PC-3 (cell line): ENCODE data around the gene TUBGCP5. TPM values are rescaled to one million over a fixed set of nuclear protein-coding genes. Genes with fewer than 3 reads are reported as not detected.

Experiments used
- ATAC-seq: fragments of 200-7000 bp; cut with Tn5 transposase; 2 replicates; pipeline ENCODE4 v1.9.1; 2020; ENCODE audit warnings: mild to moderate bottlenecking, moderate library complexity
- BruUV-seq: library from RNA; stranded (reverse); fragments of 400-500 nt; replicated peaks from 2 replicates; lab custom pipeline; 2021; lab: Mats Ljungman, UMichigan
- CTCF ChIA-PET: fragments of 300-600 bp; sonication (Branson Sonifier 250); formaldehyde crosslinking; loops from one replicate; lab custom pipeline; 2022; ENCODE audit warnings: antibody characterized with exemption; lab: Charles Lee
- POLR2A ChIA-PET: fragments of 300-600 bp; sonication (Branson Sonifier 250); formaldehyde crosslinking; loops from one replicate; lab custom pipeline; 2022; ENCODE audit warnings: antibody characterized with exemption; ENCODE audit not compliant: unreplicated experiment; lab: Charles Lee
- DNase-seq: peaks from one replicate; pipeline ENCODE4 v3.0.0-alpha.2; 2015
- H2AFZ ChIP-seq: fragments of 300-600 bp; sonication (generic); 2 replicates; pipeline ENCODE4 v1.6.0; 2016; ENCODE audit warnings: antibody characterized with exemption, low read length
- H3F3A ChIP-seq: fragments of 300-600 bp; sonication (generic); one replicate; pipeline ENCODE4 v1.6.0; 2017; ENCODE audit warnings: antibody characterized with exemption, low read length, control low read depth, mild to moderate bottlenecking; ENCODE audit not compliant: unreplicated experiment
- H3K27ac ChIP-seq: fragments of 300-600 bp; sonication (generic); 2 replicates; pipeline ENCODE4 v1.5.1; 2016; ENCODE audit warnings: mild to moderate bottlenecking, low read length
- H3K27me3 ChIP-seq: fragments of 300-600 bp; sonication (generic); 2 replicates; pipeline ENCODE4 v1.6.1; 2016; ENCODE audit warnings: low read length, mixed read lengths
- H3K36me3 ChIP-seq: fragments of 300-600 bp; sonication (generic); 2 replicates; pipeline ENCODE4 v1.6.1; 2016; ENCODE audit warnings: low read depth, mixed run types, low read length, mixed read lengths
- H3K4me1 ChIP-seq: fragments of 300-600 bp; sonication (generic); 2 replicates; pipeline ENCODE4 v1.5.1; 2016; ENCODE audit warnings: low read length; ENCODE audit not compliant: insufficient read depth
- H3K4me2 ChIP-seq: fragments of 300-600 bp; sonication (generic); 2 replicates; pipeline ENCODE4 v1.6.0; 2016; ENCODE audit warnings: low read length
- H3K4me3 ChIP-seq: fragments of 300-600 bp; sonication (generic); 2 replicates; pipeline ENCODE4 v1.5.1; 2016; ENCODE audit warnings: mild to moderate bottlenecking, low read length, mixed read lengths
- H3K79me2 ChIP-seq: fragments of 300-600 bp; sonication (generic); 2 replicates; pipeline ENCODE4 v1.6.1; 2017; ENCODE audit warnings: low read length, mixed read lengths
- H3K9ac ChIP-seq: fragments of 300-600 bp; sonication (generic); 2 replicates; pipeline ENCODE4 v1.6.0; 2016; ENCODE audit warnings: mild to moderate bottlenecking, low read length
- H3K9me2 ChIP-seq: fragments of 300-600 bp; sonication (generic); replicated peaks from 2 replicates; pipeline ENCODE4 v1.6.1; 2016; ENCODE audit warnings: mixed run types, low read length, mixed read lengths
- H3K9me3 ChIP-seq: fragments of 300-600 bp; sonication (generic); 2 replicates; pipeline ENCODE4 v1.6.1; 2016; ENCODE audit warnings: low read length, mixed read lengths
- H4K20me1 ChIP-seq: fragments of 300-600 bp; sonication (generic); 2 replicates; pipeline ENCODE4 v1.6.1; 2016; ENCODE audit warnings: low read length, mixed read lengths
- CTCF ChIP-seq: fragments of 300-600 bp; sonication (generic); conservative IDR thresholded peaks from 2 replicates; pipeline ENCODE4 v1.5.1; 2017; ENCODE audit warnings: antibody characterized with exemption, low read depth, mild to moderate bottlenecking, low read length
- EZH2 ChIP-seq: fragments of 300-600 bp; sonication (generic); IDR thresholded peaks from one replicate; pipeline ENCODE4 v1.6.1; 2017; ENCODE audit warnings: antibody characterized with exemption, mild to moderate bottlenecking, low read length; ENCODE audit not compliant: unreplicated experiment
- EZH2phosphoT487 ChIP-seq: fragments of 300-600 bp; sonication (generic); IDR thresholded peaks from 2 replicates; pipeline ENCODE4 v1.6.1; 2018; ENCODE audit warnings: mild to moderate bottlenecking, antibody characterized with exemption, low read length, borderline replicate concordance
- intact Hi-C: fragments of 100-400 bp; cut with micrococcal nuclease; formaldehyde crosslinking; loops from 2 replicates; pipeline ENCODE4 v1.9.0; 2023
- total RNA-seq: library from RNA; depleted of rRNA; stranded (reverse); fragments of >200 nt; gene quantifications from 2 replicates; pipeline ENCODE4 v1.2.3, GENCODE V29; 2014

TUBGCP5 gene
- total RNA-seq, 1 experiment from 2014 or later, result 33.4 TPM

GRCh38 chr15:22974745-22975144 lies 64.6 kb downstream of the TUBGCP5 start:
- Histone ChIP-seq H3K27ac (no peak overlapping the region), H3K4me3 (no peak overlapping the region), H3K9me2 (no peaks in the 10 kb centered on the region), H3K27me3 (no peaks in the 10 kb centered on the region), H4K20me1 (peaks cover 19% of the 10 kb centered on the region), H3K79me2 (peaks cover 100% of the 10 kb centered on the region), H3K4me1 (peaks cover 5% of the 10 kb centered on the region; the same call in 1 of the 2 replicates), H2AFZ (no peak overlapping the region), H3K36me3 (peaks cover 6% of the 10 kb centered on the region; the same call in 1 of the 2 replicates), H3K9ac (no peak overlapping the region), H3K4me2 (no peak overlapping the region), H3K9me3 (no peaks in the 10 kb centered on the region), H3F3A (no peaks in the 10 kb centered on the region)
- DNase-seq (no peak), ATAC-seq (no peak)
- no TSS peak for BruUV-seq
- ChIA-PET CTCF (no interaction called here), POLR2A (no interaction called here)
- TF ChIP-seq EZH2phosphoT487, result no peak
- no peak for TF ChIP-seq EZH2
- no peak for TF ChIP-seq CTCF
- intact Hi-C loops, result no loop called here

GRCh38 chr15:22973987-22974386 lies 65.4 kb downstream of the TUBGCP5 start:
- ATAC-seq (no peak), DNase-seq (no peak)
- H3K79me2 ChIP-seq, result peaks cover 100% of the 10 kb centered on the region
- no peak overlapping the region for H3K27ac ChIP-seq
- no TSS peak for BruUV-seq
- no peaks in the 10 kb centered on the region for H3K9me2 ChIP-seq
- peaks cover 6% of the 10 kb centered on the region for H3K4me1 ChIP-seq
- ChIA-PET POLR2A (no interaction called here), CTCF (no interaction called here)
- H3K36me3 ChIP-seq, result peaks cover 6% of the 10 kb centered on the region; the same call in 1 of the 2 replicates
- intact Hi-C loops, result no loop called here
- H3K9ac ChIP-seq, result no peak overlapping the region
- TF ChIP-seq EZH2phosphoT487, result no peak
- no peak for TF ChIP-seq CTCF
- no peak for TF ChIP-seq EZH2
- H3F3A ChIP-seq, result peaks cover under 1% of the 10 kb centered on the region
- H3K4me2 ChIP-seq, result no peak overlapping the region
- no peaks in the 10 kb centered on the region for H3K9me3 ChIP-seq
- H3K4me3 ChIP-seq, result no peak overlapping the region
- no peaks in the 10 kb centered on the region for H3K27me3 ChIP-seq
- H2AFZ ChIP-seq, result no peak overlapping the region
- H4K20me1 ChIP-seq, result peaks cover 24% of the 10 kb centered on the region

- Histone ChIP-seq H4K20me1 (peaks cover 21% of the 10 kb centered on the region), H3K4me3 (no peak overlapping the region), H3K27me3 (no peaks in the 10 kb centered on the region), H3K9ac (no peak overlapping the region), H2AFZ (no peak overlapping the region), H3K9me2 (no peaks in the 10 kb centered on the region), H3K79me2 (peaks cover 100% of the 10 kb centered on the region), H3K9me3 (no peaks in the 10 kb centered on the region), H3K4me1 (peaks cover 9% of the 10 kb centered on the region), H3K36me3 (peaks cover 6% of the 10 kb centered on the region; the same call in 1 of the 2 replicates), H3F3A (peaks cover 6% of the 10 kb centered on the region), H3K27ac (no peak overlapping the region), H3K4me2 (no peak overlapping the region)
- no peak for TF ChIP-seq EZH2
- no peak for TF ChIP-seq EZH2phosphoT487
- TF ChIP-seq CTCF, result no peak
- CTCF ChIA-PET, result no interaction called here
- POLR2A ChIA-PET, result no interaction called here
- BruUV-seq, result no TSS peak
- DNase-seq (no peak), ATAC-seq (no peak)
- intact Hi-C loops, result no loop called here
These were observed 66.1 kb downstream of the TUBGCP5 start for GRCh38 chr15:22973286-22973685.
